HG02763 (cell line): Measurements from ENCODE around the gene JPH4.
"Not testable (repeated sequence)": the region's sequence is repeated elsewhere in the genome, so short reads cannot be mapped to it uniquely, and the experiment has no call there.

Source experiments
- ATAC-seq: cut with Tn5 transposase; IDR thresholded peaks from one replicate; pipeline ENCODE4 v1.9.1; 2021; ENCODE audit warnings: mild to moderate bottlenecking, moderate library complexity; ENCODE audit not compliant: unreplicated experiment

Gene JPH4

GRCh38 chr14:23550131-23550811 lies 28.3 kb downstream of the JPH4 start:
- no peak for ATAC-seq

- ATAC-seq: no peak
Observed at GRCh38 chr14:23548351-23549318, 30.0 kb downstream of the JPH4 start.

- no peak for ATAC-seq
Observed at GRCh38 chr14:23547924-23548323, 30.7 kb downstream of the JPH4 start.

GRCh38 chr14:23546450-23547035 lies 32.0 kb downstream of the JPH4 start:
- ATAC-seq: no peak

- ATAC-seq: no peak
Observed at GRCh38 chr14:23545740-23546365, 32.7 kb downstream of the JPH4 start.

GRCh38 chr14:23544511-23545447 lies 33.8 kb downstream of the JPH4 start:
- ATAC-seq: no peak

- no peak for ATAC-seq
Observed at GRCh38 chr14:23543403-23543802, 35.2 kb downstream of the JPH4 start.

GRCh38 chr14:23542261-23542660 lies 36.3 kb downstream of the JPH4 start:
- no peak for ATAC-seq

- no peak for ATAC-seq
Observed at GRCh38 chr14:23540141-23540469, 38.5 kb downstream of the JPH4 start.

GRCh38 chr14:23539248-23540140 lies 39.1 kb downstream of the JPH4 start:
- ATAC-seq: no peak

- no peak for ATAC-seq
Observed at GRCh38 chr14:23538785-23539184, 39.8 kb downstream of the JPH4 start.

GRCh38 chr14:23538050-23538718 lies 40.4 kb downstream of the JPH4 start:
- no peak for ATAC-seq

- ATAC-seq: no peak
Observed at GRCh38 chr14:23537351-23538049, 41.1 kb downstream of the JPH4 start.

- ATAC-seq: not testable (repeated sequence)
Observed at GRCh38 chr14:23536906-23537305, 41.7 kb downstream of the JPH4 start.

- no peak for ATAC-seq
Observed at GRCh38 chr14:23536494-23536893, 42.1 kb downstream of the JPH4 start.

- no peak for ATAC-seq
Observed at GRCh38 chr14:23535943-23536342, 42.6 kb downstream of the JPH4 start.

GRCh38 chr14:23533652-23534435 lies 44.7 kb downstream of the JPH4 start:
- ATAC-seq: no peak
